HUES48 (cell line): Measurements from ENCODE around the gene SGK1.

ENCODE experiments used
- H3K27ac ChIP-seq: one replicate; pipeline ENCODE4 v1.7.0; 2013; ENCODE audit warnings: low read depth, low read length, inconsistent platforms
- H3K27me3 ChIP-seq: 2 replicates; pipeline ENCODE4 v1.6.1; 2013; ENCODE audit warnings: mild to moderate bottlenecking, low read length; ENCODE audit not compliant: control insufficient read depth, insufficient read depth
- H3K36me3 ChIP-seq: 2 replicates; pipeline ENCODE4 v1.6.1; 2013; ENCODE audit warnings: low read length; ENCODE audit not compliant: control insufficient read depth, insufficient read depth
- H3K4me1 ChIP-seq: 2 replicates; pipeline ENCODE4 v1.6.1; 2013; ENCODE audit warnings: mild to moderate bottlenecking, low read length; ENCODE audit not compliant: control insufficient read depth, insufficient read depth
- H3K4me3 ChIP-seq: 2 replicates; pipeline ENCODE4 v1.5.1; 2013; ENCODE audit warnings: mild to moderate bottlenecking, low read depth, low read length
- H3K9ac ChIP-seq: 2 replicates; pipeline ENCODE4 v1.6.1; 2013; ENCODE audit warnings: mild to moderate bottlenecking, low read depth, low read length, moderate library complexity
- H3K9me3 ChIP-seq: 2 replicates; pipeline ENCODE4 v1.6.1; 2013; ENCODE audit warnings: low read length; ENCODE audit not compliant: control insufficient read depth, insufficient read depth

Gene SGK1

GRCh38 chr6:134254118-134254517 lies 63.8 kb downstream of the SGK1 start:
- H3K36me3 ChIP-seq = no peaks in the 10 kb centered on the region
- peaks cover 7% of the 10 kb centered on the region for H3K4me1 ChIP-seq
- H3K27me3 ChIP-seq = no peaks in the 10 kb centered on the region
- no peaks in the 10 kb centered on the region for H3K9me3 ChIP-seq
- no peak overlapping the region for H3K9ac ChIP-seq
- H3K4me3 ChIP-seq = no peak overlapping the region
- H3K27ac ChIP-seq = no peak overlapping the region

GRCh38 chr6:134253681-134254080 lies 64.2 kb downstream of the SGK1 start:
- no peaks in the 10 kb centered on the region for H3K27me3 ChIP-seq
- no peaks in the 10 kb centered on the region for H3K9me3 ChIP-seq
- no peak overlapping the region for H3K9ac ChIP-seq
- H3K27ac ChIP-seq = no peak overlapping the region
- no peak overlapping the region for H3K4me3 ChIP-seq
- no peaks in the 10 kb centered on the region for H3K36me3 ChIP-seq
- H3K4me1 ChIP-seq = peaks cover 7% of the 10 kb centered on the region

GRCh38 chr6:134251320-134251719 lies 66.6 kb downstream of the SGK1 start:
- H3K4me3 ChIP-seq = no peak overlapping the region
- no peak overlapping the region for H3K9ac ChIP-seq
- no peaks in the 10 kb centered on the region for H3K9me3 ChIP-seq
- no peaks in the 10 kb centered on the region for H3K36me3 ChIP-seq
- H3K27ac ChIP-seq = no peak overlapping the region
- H3K27me3 ChIP-seq = no peaks in the 10 kb centered on the region
- H3K4me1 ChIP-seq = peaks cover 7% of the 10 kb centered on the region

- Histone ChIP-seq H3K4me1 (peaks cover 7% of the 10 kb centered on the region), H3K27ac (no peak overlapping the region), H3K4me3 (no peak overlapping the region), H3K9ac (no peak overlapping the region), H3K27me3 (no peaks in the 10 kb centered on the region), H3K9me3 (no peaks in the 10 kb centered on the region), H3K36me3 (no peaks in the 10 kb centered on the region)
These were observed 67.1 kb downstream of the SGK1 start for GRCh38 chr6:134250776-134251175.

GRCh38 chr6:134249759-134250602 lies 67.9 kb downstream of the SGK1 start:
- no peak overlapping the region for H3K4me3 ChIP-seq
- peaks cover 7% of the 10 kb centered on the region for H3K4me1 ChIP-seq
- no peak overlapping the region for H3K27ac ChIP-seq
- H3K9me3 ChIP-seq = no peaks in the 10 kb centered on the region
- no peak overlapping the region for H3K9ac ChIP-seq
- H3K36me3 ChIP-seq = no peaks in the 10 kb centered on the region
- no peaks in the 10 kb centered on the region for H3K27me3 ChIP-seq

GRCh38 chr6:134249239-134249758 lies 68.6 kb downstream of the SGK1 start:
- Histone ChIP-seq H3K9me3 (no peaks in the 10 kb centered on the region), H3K27me3 (no peaks in the 10 kb centered on the region), H3K9ac (no peak overlapping the region), H3K4me3 (no peak overlapping the region), H3K27ac (no peak overlapping the region), H3K36me3 (no peaks in the 10 kb centered on the region), H3K4me1 (peaks cover 7% of the 10 kb centered on the region)

- H3K27ac ChIP-seq = no peak overlapping the region
- no peaks in the 10 kb centered on the region for H3K27me3 ChIP-seq
- H3K36me3 ChIP-seq = no peaks in the 10 kb centered on the region
- no peak overlapping the region for H3K4me3 ChIP-seq
- H3K9me3 ChIP-seq = no peaks in the 10 kb centered on the region
- no peak overlapping the region for H3K9ac ChIP-seq
- H3K4me1 ChIP-seq = no peaks in the 10 kb centered on the region
These were observed 69.9 kb downstream of the SGK1 start for GRCh38 chr6:134247844-134248580.

GRCh38 chr6:134247231-134247833 lies 70.6 kb downstream of the SGK1 start:
- Histone ChIP-seq H3K36me3 (no peaks in the 10 kb centered on the region), H3K27me3 (no peaks in the 10 kb centered on the region), H3K27ac (no peak overlapping the region), H3K9me3 (no peaks in the 10 kb centered on the region), H3K9ac (no peak overlapping the region), H3K4me1 (no peaks in the 10 kb centered on the region), H3K4me3 (no peak overlapping the region)

GRCh38 chr6:134245706-134246105 lies 72.2 kb downstream of the SGK1 start:
- H3K4me3 ChIP-seq = no peak overlapping the region
- no peak overlapping the region for H3K27ac ChIP-seq
- H3K9me3 ChIP-seq = no peaks in the 10 kb centered on the region
- no peaks in the 10 kb centered on the region for H3K36me3 ChIP-seq
- H3K9ac ChIP-seq = no peak overlapping the region
- H3K4me1 ChIP-seq = no peaks in the 10 kb centered on the region
- H3K27me3 ChIP-seq = no peaks in the 10 kb centered on the region

- Histone ChIP-seq H3K4me1 (no peaks in the 10 kb centered on the region), H3K27me3 (no peaks in the 10 kb centered on the region), H3K36me3 (no peaks in the 10 kb centered on the region), H3K27ac (no peak overlapping the region), H3K4me3 (no peak overlapping the region), H3K9ac (no peak overlapping the region), H3K9me3 (no peaks in the 10 kb centered on the region)
These were observed 72.9 kb downstream of the SGK1 start for GRCh38 chr6:134245041-134245440.
